Measurements from ENCODE around the gene EFHC1. TPM values are rescaled to one million over a fixed set of nuclear protein-coding genes. Genes with fewer than 3 reads are reported as not detected.
A peak's percentile ranks its signal among the peaks of the same experiment; 100 is the strongest.

The EFHC1 gene
- total RNA-seq, 4 donors from 2014 or later = 14.0 to 63.0 (median 27.6) TPM

- H3K27me3 ChIP-seq = no peaks in the 10 kb centered on the region
- peak overlapping the region; percentile 27 for H3K27ac ChIP-seq
- H3K36me3 ChIP-seq = peaks cover 39% of the 10 kb centered on the region
- no peaks in the 10 kb centered on the region for H3K9me3 ChIP-seq
- H3K4me1 ChIP-seq = peaks cover 53% of the 10 kb centered on the region
- no peak for TF ChIP-seq EP300 (IDR thresholded peaks at IDR 0.05)
- TF ChIP-seq POLR2A (IDR thresholded peaks at IDR 0.05) = no peak
- no peak for TF ChIP-seq CTCF (IDR thresholded peaks at IDR 0.05)
- TF ChIP-seq POLR2AphosphoS5 (IDR thresholded peaks at IDR 0.05) = no peak
- DNase-seq (ENCODE audit: low spot score in 2 of 2) = no peak
- 93% methylated on average over 5 of the region's 5 CpGs for WGBS
- H3K4me3 ChIP-seq = no peak overlapping the region
These were observed 88.2 kb downstream of the EFHC1 start for GRCh38 chr6:52508261-52508739.

GRCh38 chr6:52509281-52510212, 89.4 kb downstream of the EFHC1 start:
- no peak for DNase-seq (ENCODE audit: low spot score in 2 of 2)
- no peak overlapping the region for H3K4me3 ChIP-seq
- TF ChIP-seq EP300 (IDR thresholded peaks at IDR 0.05) = no peak
- TF ChIP-seq CTCF (IDR thresholded peaks at IDR 0.05) = no peak
- WGBS = 87% methylated on average over 10 of the region's 14 CpGs
- no peaks in the 10 kb centered on the region for H3K9me3 ChIP-seq
- no peak overlapping the region for H3K27ac ChIP-seq
- H3K4me1 ChIP-seq = peaks cover 51% of the 10 kb centered on the region
- no peaks in the 10 kb centered on the region for H3K27me3 ChIP-seq
- peaks cover 39% of the 10 kb centered on the region for H3K36me3 ChIP-seq

GRCh38 chr6:52510213-52510562, 90.0 kb downstream of the EFHC1 start:
- no peaks in the 10 kb centered on the region for H3K9me3 ChIP-seq
- H3K36me3 ChIP-seq = peaks cover 39% of the 10 kb centered on the region
- H3K27ac ChIP-seq = no peak overlapping the region
- DNase-seq (ENCODE audit: low spot score in 2 of 2) = no peak
- no peaks in the 10 kb centered on the region for H3K27me3 ChIP-seq
- peaks cover 51% of the 10 kb centered on the region for H3K4me1 ChIP-seq
- no peak overlapping the region for H3K4me3 ChIP-seq
- TF ChIP-seq CTCF (IDR thresholded peaks at IDR 0.05) = no peak
- no peak for TF ChIP-seq POLR2A (IDR thresholded peaks at IDR 0.05)
- no peak for TF ChIP-seq POLR2AphosphoS5 (IDR thresholded peaks at IDR 0.05)
- no peak for TF ChIP-seq EP300 (IDR thresholded peaks at IDR 0.05)

GRCh38 chr6:52511163-52511562, 91.0 kb downstream of the EFHC1 start:
- no peaks in the 10 kb centered on the region for H3K27me3 ChIP-seq
- WGBS = 82% methylated on average over 10 of the region's 10 CpGs
- DNase-seq (ENCODE audit: low spot score in 2 of 2) = no peak
- H3K27ac ChIP-seq = no peak overlapping the region
- TF ChIP-seq POLR2A (IDR thresholded peaks at IDR 0.05) (no peak), POLR2AphosphoS5 (IDR thresholded peaks at IDR 0.05) (no peak), EP300 (IDR thresholded peaks at IDR 0.05) (no peak), CTCF (IDR thresholded peaks at IDR 0.05) (no peak)
- H3K4me3 ChIP-seq = no peak overlapping the region
- no peaks in the 10 kb centered on the region for H3K9me3 ChIP-seq
- peaks cover 39% of the 10 kb centered on the region for H3K36me3 ChIP-seq
- peaks cover 45% of the 10 kb centered on the region for H3K4me1 ChIP-seq

GRCh38 chr6:52511572-52512151, 91.5 kb downstream of the EFHC1 start:
- WGBS = 70% methylated on average over 12 of the region's 12 CpGs
- Histone ChIP-seq H3K4me3 (no peak overlapping the region), H3K4me1 (peaks cover 43% of the 10 kb centered on the region), H3K27ac (peak overlapping the region; percentile 83), H3K36me3 (peaks cover 34% of the 10 kb centered on the region), H3K27me3 (no peaks in the 10 kb centered on the region), H3K9me3 (no peaks in the 10 kb centered on the region)
- TF ChIP-seq EP300 (IDR thresholded peaks at IDR 0.05) = no peak
- no peak for TF ChIP-seq CTCF (IDR thresholded peaks at IDR 0.05)
- no peak for TF ChIP-seq POLR2A (IDR thresholded peaks at IDR 0.05)
- no peak for TF ChIP-seq POLR2AphosphoS5 (IDR thresholded peaks at IDR 0.05)
- no peak for DNase-seq (ENCODE audit: low spot score in 2 of 2)
